ENCODE measurements around the gene MARS1.

DNA sequence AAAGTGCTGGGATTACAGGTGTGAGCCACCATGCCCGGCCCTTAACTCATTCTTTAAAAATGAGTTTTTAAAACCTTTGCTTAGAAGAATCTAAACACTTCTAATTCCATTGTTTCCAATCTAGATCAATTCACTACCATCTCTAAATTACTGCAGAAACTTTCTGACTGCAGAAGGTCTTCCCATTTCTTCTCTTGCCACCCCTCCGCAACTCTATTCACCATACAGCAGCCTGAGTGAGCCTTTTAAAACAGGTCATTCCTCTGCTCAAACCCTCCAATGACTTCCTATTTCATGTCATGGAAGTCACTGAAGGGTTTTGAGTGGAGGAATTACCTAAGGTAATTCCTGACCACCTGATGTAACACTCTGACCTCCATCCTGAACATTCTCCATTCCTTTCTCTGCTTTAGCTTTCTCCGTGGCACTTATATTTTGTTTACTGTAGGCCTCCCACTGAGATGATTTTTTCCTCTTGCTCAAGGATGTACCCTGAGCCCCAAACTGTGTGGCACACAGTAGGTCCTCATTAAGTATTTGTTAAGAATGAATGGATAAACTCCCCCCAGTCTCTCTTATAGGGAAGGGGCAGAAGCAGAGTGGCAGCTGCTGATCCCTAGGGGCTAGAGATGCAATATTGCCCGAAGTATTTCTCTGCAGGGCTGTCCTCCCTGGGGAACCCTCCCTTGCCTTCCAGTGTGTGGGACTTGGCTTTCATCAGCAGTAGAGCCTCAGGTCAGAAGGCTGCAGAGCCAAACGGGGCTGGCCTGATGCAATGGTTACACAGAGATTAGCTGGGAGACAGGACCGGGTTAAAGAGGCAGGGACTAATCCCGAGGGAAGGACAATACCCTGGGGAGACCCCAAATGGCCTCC lies 31.3 kb downstream of the MARS1 start:
- no peak for TF ChIP-seq CTCF (IDR thresholded peaks at IDR 0.05)
- no peak for TF ChIP-seq POLR2A (IDR thresholded peaks at IDR 0.05)
